ENCODE measurements around the gene CCR2. TPM values are rescaled to one million over a fixed set of nuclear protein-coding genes. Genes with fewer than 3 reads are reported as not detected.

The CCR2 gene
- total and polyA plus RNA-seq, 4 donors, result 1.7 to 21.2 (median 8.4) TPM

- H3K9ac ChIP-seq (ENCODE audit: insufficient read depth in 1 of 2, low read length in 2 of 2), result no peak overlapping the region
- peaks cover 0 to 7% (median 0%) of the 10 kb centered on the region in 4 donors for H3K36me3 ChIP-seq (ENCODE audit: control insufficient read depth in 4 of 4, insufficient read depth in 4 of 4, low read length in 4 of 4)
- H3K4me1 ChIP-seq (ENCODE audit: control insufficient read depth in 5 of 5, insufficient read depth in 5 of 5, low read length in 5 of 5), result peaks cover 10 to 43% (median 24%) of the 10 kb centered on the region in 5 donors
- WGBS, 2 donors, result 77 to 82% methylated on average over 7 of the region's 7 CpGs
- no peak for TF ChIP-seq CTCF (IDR thresholded peaks at IDR 0.05; ENCODE audit: control extremely low read depth, extremely low read depth)
- H3K4me3 ChIP-seq, result no peak overlapping the region
- H3K27ac ChIP-seq (ENCODE audit: low read depth in 1 of 2, low read length in 1 of 2), result peak overlapping the region in 1 of 2 donors; percentile 17
- ATAC-seq (ENCODE audit: insufficient read depth, low FRiP score) (no peak), DNase-seq (no peak)
- H3K27me3 ChIP-seq (ENCODE audit: control insufficient read depth in 3 of 3, insufficient read depth in 3 of 3, low read length in 2 of 3), result no peaks in the 10 kb centered on the region
- H3K9me3 ChIP-seq (ENCODE audit: control insufficient read depth in 4 of 4, insufficient read depth in 3 of 4, low read length in 3 of 4), result no peaks in the 10 kb centered on the region
Observed at GRCh38 chr3:46408853-46409252, 54.9 kb downstream of the CCR2 start.

- TF ChIP-seq CTCF (IDR thresholded peaks at IDR 0.05; ENCODE audit: control extremely low read depth, extremely low read depth), result no peak
- Histone ChIP-seq H3K4me1 (ENCODE audit: control insufficient read depth in 5 of 5, insufficient read depth in 5 of 5, low read length in 5 of 5) (peaks cover 10 to 39% (median 24%) of the 10 kb centered on the region in 5 donors), H3K9me3 (ENCODE audit: control insufficient read depth in 4 of 4, insufficient read depth in 3 of 4, low read length in 3 of 4) (no peaks in the 10 kb centered on the region)
Observed at GRCh38 chr3:46409739-46410489, 56.0 kb downstream of the CCR2 start.

More at GRCh38 chr3:46409739-46410489, 56.0 kb downstream of the CCR2 start:
- Histone ChIP-seq H3K36me3 (ENCODE audit: control insufficient read depth in 4 of 4, insufficient read depth in 4 of 4, low read length in 4 of 4) (peaks cover 0 to 7% (median 0%) of the 10 kb centered on the region in 4 donors), H3K27ac (ENCODE audit: low read depth in 1 of 2, low read length in 1 of 2) (peak overlapping the region in 1 of 2 donors; percentile 70), H3K27me3 (ENCODE audit: control insufficient read depth in 3 of 3, insufficient read depth in 3 of 3, low read length in 2 of 3) (no peaks in the 10 kb centered on the region), H3K9ac (ENCODE audit: insufficient read depth in 1 of 2, low read length in 2 of 2) (no peak overlapping the region), H3K4me3 (peak overlapping the region; percentile 3)
- DNase-seq, result no peak
- WGBS, 2 donors, result 74 to 76% methylated on average over 9 of the region's 9 CpGs
- ATAC-seq (ENCODE audit: insufficient read depth, low FRiP score), result no peak

Other genes starting within 250 kb of the CCR2 start
- 10 to 100 TPM in 1 of 2 donors, 1 to 10 TPM in 1; 9.7 to 39.5 TPM for gene CCR1, start 145.8 kb upstream of the CCR2 start, total RNA-seq
- 10 to 100 TPM; 11.1 to 95.2 TPM for gene CCR1, start 145.8 kb upstream of the CCR2 start, polyA plus RNA-seq
- gene CCR3, start 111.7 kb upstream of the CCR2 start, total RNA-seq, result under 1 TPM; 0.15 to 0.88 TPM
- under 1 TPM in 1 of 2 donors, not detected in 1; 0.31 TPM for gene CCR3, start 111.7 kb upstream of the CCR2 start, polyA plus RNA-seq
- gene CCR5, start 16.8 kb downstream of the CCR2 start, total RNA-seq, result 1 to 10 TPM; 2.2 to 4.4 TPM
- 10 to 100 TPM in 1 of 2 donors, 1 to 10 TPM in 1; 2.9 to 16.6 TPM for gene CCR5, start 16.8 kb downstream of the CCR2 start, polyA plus RNA-seq
- gene CCRL2, start 53.1 kb downstream of the CCR2 start, total RNA-seq, result 10 to 100 TPM; 18.9 to 20.6 TPM
- gene CCRL2, start 53.1 kb downstream of the CCR2 start, polyA plus RNA-seq, result 10 to 100 TPM; 11.0 to 95.9 TPM
- 100 to 1,000 TPM; 102 to 188 TPM for gene LTF, start 110.8 kb downstream of the CCR2 start, total RNA-seq
- 10 to 100 TPM; 12.9 to 99.4 TPM for gene LTF, start 110.8 kb downstream of the CCR2 start, polyA plus RNA-seq
- not detected for gene RTP3, start 143.9 kb downstream of the CCR2 start, total RNA-seq
- gene RTP3, start 143.9 kb downstream of the CCR2 start, polyA plus RNA-seq, result not detected
- gene LRRC2, start 212.2 kb downstream of the CCR2 start, total RNA-seq, result 1 to 10 TPM; 1.1 to 3.1 TPM
- under 1 TPM; 0.09 to 0.39 TPM for gene LRRC2, start 212.2 kb downstream of the CCR2 start, polyA plus RNA-seq

Measured in lung (tissue), 12 donors.